Measurements from ENCODE around the gene FPR1. TPM values are rescaled to one million over a fixed set of nuclear protein-coding genes. Genes with fewer than 3 reads are reported as not detected.

The FPR1 gene, protein sequence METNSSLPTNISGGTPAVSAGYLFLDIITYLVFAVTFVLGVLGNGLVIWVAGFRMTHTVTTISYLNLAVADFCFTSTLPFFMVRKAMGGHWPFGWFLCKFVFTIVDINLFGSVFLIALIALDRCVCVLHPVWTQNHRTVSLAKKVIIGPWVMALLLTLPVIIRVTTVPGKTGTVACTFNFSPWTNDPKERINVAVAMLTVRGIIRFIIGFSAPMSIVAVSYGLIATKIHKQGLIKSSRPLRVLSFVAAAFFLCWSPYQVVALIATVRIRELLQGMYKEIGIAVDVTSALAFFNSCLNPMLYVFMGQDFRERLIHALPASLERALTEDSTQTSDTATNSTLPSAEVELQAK
- 9.7 and 10.9 TPM in 2 replicates for total RNA-seq (2014; rRNA removed)
- 4.5 TPM for polyA plus RNA-seq (2012)

DNA sequence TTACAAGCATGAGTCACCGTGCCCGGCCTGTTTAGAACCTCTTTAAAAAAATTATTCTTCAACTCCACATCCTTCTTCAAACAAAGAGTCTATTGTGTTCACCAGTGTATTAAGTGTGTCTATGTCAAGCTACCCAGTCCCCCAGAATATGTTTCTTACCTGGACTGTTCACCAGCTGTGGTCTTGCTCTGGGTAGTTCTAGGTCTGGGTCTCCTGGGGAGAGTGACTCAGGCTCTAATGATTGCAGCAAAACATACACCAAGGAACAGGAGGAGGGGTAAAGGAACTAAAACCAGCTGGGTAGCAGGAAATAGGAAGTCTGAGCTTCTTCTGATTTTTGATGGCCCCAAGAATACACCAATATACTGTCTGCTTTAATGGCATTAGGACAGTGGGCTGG lies at the start of gene FPR1:
TSS of gene FPR1 (minus strand) at position 224 of the 400 bp plus-strand sequence. CDS start 4,884 bp downstream, outside the sequence.
- peak; percentile 96 for DNase-seq (ENCODE audit: low read depth)

GRCh38 chr19:51800473-51801244 lies 49.0 kb upstream of the FPR1 start:
- no peak for DNase-seq (ENCODE audit: low read depth)

DNA sequence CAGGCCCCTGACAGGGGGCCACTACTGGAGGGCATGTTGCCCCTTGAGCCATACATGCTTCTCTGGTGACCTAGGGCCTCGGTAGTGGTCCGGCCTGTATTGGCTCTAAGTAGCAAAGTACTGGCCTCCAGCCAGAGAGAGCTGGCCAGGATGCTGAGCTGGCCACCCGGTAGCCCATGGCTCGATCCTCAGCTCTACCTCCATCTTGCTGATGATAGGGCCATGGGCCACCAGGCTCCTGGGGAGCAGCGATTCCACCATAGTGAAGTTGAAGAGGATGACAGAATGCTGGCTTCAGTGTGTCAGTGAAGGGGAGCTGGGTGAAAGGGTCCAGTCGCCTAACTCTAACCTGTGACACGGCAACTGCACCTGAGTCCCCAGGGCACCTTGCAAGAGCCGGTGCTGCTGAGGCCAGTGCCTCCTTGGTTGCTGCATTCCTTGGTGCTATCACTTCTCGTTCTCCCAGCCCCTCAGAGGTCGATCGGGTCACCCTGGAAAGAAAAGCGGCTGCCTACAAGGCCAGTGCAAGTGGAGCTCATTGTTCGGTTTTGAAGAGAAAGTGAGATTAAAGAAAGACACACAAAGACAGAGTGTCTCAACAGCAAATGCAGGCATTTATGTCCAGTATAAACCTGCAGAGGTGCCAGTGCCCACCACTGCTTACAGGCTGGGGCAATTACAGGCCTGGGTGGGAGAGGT lies 48.2 kb upstream of the FPR1 start:
- no peak for DNase-seq (ENCODE audit: low read depth)

- DNase-seq (ENCODE audit: low read depth), result peak; percentile 98
Observed at GRCh38 chr19:51799034-51799773, 47.5 kb upstream of the FPR1 start.

DNA sequence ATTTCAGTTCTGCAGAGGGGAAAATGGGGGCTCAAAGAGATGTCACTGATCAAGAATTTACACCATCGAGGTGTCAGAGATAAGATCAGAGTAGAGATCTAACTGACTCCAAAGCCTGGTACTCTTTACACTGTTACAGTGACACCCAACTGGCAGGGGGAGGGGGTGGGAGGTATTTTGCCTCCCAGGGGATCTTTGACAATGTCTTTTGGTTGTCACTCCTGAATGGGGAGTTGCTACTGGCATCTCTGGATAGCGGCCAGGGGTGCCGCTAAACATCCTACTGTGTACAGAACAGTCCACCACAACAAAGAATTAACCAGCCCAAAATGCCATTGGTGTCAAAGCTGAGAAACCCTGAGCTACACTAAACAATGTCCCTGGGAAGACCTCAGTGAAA lies 46.4 kb upstream of the FPR1 start:
- no peak for DNase-seq (ENCODE audit: low read depth)

DNA sequence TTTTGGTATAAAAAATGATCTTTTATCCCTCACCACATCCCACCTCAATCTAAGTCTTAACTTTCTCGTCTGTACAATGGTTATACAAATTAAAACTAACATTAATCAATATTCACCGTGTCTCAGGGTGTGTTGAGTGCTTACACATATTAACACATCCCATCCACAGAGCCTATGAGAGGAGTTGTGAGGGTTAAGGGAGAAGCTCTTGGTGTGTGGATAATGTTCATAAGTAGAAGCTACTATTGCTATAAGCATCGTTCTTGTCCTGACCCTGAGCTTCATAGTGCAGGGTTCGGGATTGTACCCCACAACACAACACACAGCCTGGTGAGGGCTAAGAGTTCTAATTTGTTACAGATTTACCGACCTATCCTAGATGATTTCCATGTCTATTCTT lies 45.8 kb upstream of the FPR1 start:
- no peak for DNase-seq (ENCODE audit: low read depth)

DNA sequence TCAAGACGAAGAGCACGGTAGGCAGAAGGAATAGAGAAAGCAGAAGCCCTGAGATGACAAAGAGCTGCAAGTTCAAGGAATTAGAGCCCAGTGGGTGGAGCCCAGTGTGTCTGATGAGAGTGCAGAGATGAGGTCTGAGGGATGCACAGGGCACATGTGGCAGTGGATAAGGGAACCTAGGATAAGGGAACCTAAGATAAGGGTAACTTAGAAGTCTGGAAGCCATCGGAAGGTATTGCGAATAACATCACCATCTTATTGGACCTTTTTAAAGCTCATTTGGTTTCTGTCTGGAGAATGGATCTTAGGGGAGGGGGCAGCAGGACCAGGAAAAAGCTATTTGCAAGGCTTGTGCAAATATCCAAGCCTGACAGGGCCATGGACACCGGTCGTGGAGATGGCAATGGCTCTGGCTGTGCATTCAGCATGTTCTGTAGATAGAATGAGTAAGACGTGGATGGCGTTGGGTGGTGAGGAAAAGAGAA lies 44.6 kb upstream of the FPR1 start:
- no peak for DNase-seq (ENCODE audit: low read depth)

GRCh38 chr19:51794885-51795490 lies 43.3 kb upstream of the FPR1 start, which contains the start of gene FPR3:
Gene FPR3 (plus strand): TSS chr19:51795157. CDS start chr19:51823749, 28,592 bp downstream.
- no peak for DNase-seq (ENCODE audit: low read depth)

- DNase-seq (ENCODE audit: low read depth), result no peak
Observed at GRCh38 chr19:51793994-51794393, 42.3 kb upstream of the FPR1 start.

- no peak for DNase-seq (ENCODE audit: low read depth)
Observed at GRCh38 chr19:51792932-51793331, 41.3 kb upstream of the FPR1 start.

DNA sequence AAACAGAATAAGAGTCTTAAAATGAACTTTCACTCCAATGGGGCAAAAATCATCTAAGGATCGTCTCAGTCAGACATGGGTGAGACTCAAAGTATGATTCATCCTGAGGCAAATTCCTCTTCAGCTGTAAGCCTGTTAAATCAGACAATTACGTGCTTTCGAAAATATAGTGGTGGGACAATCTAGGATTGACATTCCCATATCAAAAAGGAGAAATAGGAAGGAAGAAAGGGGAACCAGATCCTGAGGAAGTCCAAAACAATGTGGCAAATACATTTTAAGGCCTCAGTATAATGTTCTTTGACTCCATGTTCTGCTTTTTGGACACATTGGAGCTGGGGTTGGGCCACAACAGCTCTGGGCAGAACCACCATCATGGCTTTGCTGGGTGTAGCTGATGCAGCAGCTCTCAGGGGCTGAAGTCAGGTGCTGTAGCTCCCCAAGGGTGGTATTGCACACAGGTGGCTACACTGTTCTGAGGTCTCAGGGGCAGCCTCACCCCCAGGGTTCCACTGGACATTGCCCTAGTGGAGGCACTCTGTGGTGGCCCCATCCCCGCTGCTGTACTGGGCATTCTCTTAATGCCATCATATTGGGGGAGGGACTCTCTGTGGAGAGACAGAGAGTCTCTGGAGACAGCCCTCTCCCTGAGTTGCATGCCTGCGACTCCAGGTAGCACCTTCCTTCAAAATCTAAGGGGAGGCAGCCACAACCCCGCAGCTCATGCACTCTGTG lies 37.5 kb upstream of the FPR1 start:
- no peak for DNase-seq (ENCODE audit: low read depth)

- no peak for DNase-seq (ENCODE audit: low read depth)
Observed at GRCh38 chr19:51788029-51788428, 36.4 kb upstream of the FPR1 start.

DNA sequence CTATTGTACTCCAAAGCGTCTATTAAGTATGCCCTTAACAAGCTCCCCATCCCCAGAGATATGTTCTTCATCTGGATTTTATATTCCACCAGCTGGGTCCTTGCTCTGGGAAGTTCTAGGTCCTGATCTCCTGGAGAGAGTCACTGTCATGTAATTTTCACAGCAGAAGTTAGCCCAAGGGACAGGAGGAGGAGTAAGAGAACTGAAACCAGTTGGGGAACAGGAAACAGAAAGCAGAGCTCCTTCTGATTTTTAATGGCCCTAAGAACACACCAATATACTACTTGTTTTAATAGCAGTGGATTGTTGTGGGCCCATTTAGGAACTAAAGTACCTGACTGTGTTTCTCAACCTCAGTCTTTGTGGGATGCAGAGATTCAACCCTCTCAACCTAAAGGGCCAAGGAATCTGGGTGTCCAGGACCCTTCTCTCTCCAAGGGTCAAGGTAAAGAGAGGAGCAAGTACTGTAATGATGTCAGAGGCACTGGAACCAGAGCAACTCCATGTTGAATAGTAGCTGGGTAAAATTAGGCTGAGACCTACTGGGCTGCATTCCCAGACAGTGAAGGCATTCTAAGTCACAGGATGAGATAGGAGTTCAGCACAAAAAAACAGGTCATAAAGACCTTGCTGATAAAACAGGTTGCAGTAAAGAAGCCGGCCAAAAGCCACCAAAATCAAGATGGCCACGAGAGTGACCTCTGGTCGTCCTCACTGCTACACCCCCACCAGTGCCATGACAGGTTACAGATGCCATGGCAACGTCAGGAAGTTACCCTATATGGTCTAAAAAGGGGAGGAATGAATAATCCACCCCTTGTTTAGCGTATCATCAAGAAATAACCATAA lies 35.2 kb upstream of the FPR1 start:
- DNase-seq (ENCODE audit: low read depth), result no peak

DNA sequence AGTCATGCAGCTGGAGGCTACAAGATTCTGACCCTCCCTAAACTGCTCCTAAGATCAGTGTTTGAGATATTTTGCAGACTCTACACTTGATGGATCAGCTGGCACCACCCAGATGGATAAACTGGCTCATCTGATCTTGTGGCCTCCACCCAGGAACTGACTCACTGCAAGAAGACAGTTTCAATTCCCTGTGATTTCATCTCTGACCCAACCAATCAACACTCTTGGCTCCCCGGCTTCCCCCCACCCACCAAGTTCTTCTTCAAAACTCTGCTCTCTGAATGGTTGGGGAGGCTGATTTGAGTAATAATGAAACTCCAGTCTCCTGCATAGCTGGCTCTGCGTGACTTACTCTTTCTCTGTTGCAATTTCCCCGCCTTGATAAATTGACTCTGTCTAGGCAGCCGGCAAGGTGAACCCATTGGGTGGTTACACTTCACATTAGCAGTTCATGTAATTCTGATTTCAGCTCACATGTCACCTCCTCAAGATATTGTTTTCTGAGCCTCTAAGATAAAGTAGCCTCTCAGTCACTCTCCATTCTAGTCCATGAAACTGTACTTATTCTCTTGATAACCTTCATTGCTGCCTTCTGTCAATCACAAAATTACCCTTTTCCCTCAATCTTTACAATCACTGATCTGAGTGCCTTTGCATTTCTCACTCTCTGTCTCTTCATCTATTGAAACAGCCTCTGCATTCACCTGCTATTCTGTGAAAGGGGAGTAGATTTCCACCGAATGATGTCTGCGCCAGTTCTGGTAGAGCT lies 33.4 kb upstream of the FPR1 start:
- peak; percentile 88 for DNase-seq (ENCODE audit: low read depth)

DNA sequence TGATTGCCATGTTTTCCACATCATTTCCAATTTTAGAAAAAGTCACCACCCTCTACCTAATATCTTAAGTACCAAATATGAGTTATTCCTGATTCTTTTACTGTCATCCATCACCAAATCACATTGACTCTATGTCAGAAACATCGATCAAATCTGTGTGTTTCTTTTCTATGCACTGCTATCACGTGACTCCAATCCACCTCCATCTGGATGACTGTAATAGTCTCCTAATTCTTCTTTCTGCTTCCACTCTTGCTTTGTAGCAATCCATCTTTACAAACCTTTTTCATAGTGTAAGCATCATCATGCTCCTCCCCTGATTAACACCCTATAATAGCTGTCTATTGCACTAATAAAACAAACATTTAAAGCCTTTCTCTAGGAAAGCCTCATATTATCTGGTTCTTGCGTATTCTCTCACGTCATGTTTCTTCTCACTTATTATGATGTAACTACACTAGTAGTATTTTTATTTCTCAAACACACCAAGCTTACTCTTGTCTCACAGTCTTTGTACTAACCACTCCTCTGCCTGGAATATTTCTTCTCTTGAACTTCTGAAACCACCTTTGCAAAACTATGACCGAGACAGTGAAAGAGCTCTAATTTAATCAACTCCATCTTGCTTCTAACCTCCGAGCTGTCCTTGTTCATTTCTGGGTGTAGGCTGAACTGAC lies 32.6 kb upstream of the FPR1 start:
- no peak for DNase-seq (ENCODE audit: low read depth)

- peak; percentile 56 for DNase-seq (ENCODE audit: low read depth)
Observed at GRCh38 chr19:51783372-51783771, 31.7 kb upstream of the FPR1 start.

DNA sequence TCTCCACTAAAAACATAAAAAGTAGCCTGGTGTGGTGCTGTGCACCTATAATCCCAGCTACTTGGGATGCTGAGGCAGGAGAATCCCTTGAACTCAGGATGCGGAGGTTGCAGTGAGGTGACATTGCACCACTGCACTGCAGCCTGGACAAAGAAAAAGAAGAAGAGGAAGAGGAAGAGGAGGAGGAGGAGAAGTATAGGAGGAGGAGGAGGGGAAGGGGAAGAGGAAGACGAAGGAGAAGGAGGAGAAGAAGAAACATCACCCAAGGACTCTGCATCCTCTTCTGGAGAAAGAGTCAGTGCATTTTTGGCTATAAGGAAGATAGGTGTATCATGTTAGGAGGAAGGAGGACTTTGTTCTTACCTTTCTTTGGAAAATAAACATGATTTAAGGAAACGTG lies 30.3 kb upstream of the FPR1 start:
- DNase-seq (ENCODE audit: low read depth), result no peak

- DNase-seq (ENCODE audit: low read depth), result no peak
Observed at GRCh38 chr19:51780270-51780669, 28.6 kb upstream of the FPR1 start.

Data from LHCN-M2 (cell line).